Activated T-helper 1 cell treated with anti-CD3 and anti-CD28 coated beads, Interleukin-12 subunit alpha, Interleukin-12 subunit beta, Interleukin-2, Interleukin-4 antibody, amounts not matched to agents 30 ng/mL and 10 ng/mL and 1 ng/mL, durations not matched to agents 14 hours and 24 hours and 36 hours (primary cell): ENCODE measurements around the gene RPAP2. TPM values are rescaled to one million over a fixed set of nuclear protein-coding genes. Genes with fewer than 3 reads are reported as not detected.
A peak's percentile ranks its signal among the peaks of the same experiment; 100 is the strongest.
"Not testable (repeated sequence)": the region's sequence is repeated elsewhere in the genome, so short reads cannot be mapped to it uniquely, and the experiment has no call there.

Experiments
- DNase-seq: peaks from one replicate; pipeline ENCODE4 v3.0.0; 2021; ENCODE audit warnings: low spot score
- H3K27ac Mint-ChIP-seq: one replicate; pipeline ENCODE4 v1.8.0; 2021; ENCODE audit warnings: mild to moderate bottlenecking, mixed read lengths
- H3K27me3 Mint-ChIP-seq: one replicate; pipeline ENCODE4 v1.8.0; 2022; ENCODE audit warnings: mild to moderate bottlenecking, moderate library complexity, mixed read lengths; ENCODE audit not compliant: insufficient read depth
- H3K36me3 Mint-ChIP-seq: one replicate; pipeline ENCODE4 v1.8.0; 2021; ENCODE audit warnings: low read depth, mixed read lengths
- H3K4me1 Mint-ChIP-seq: one replicate; pipeline ENCODE4 v1.8.0; 2021; ENCODE audit warnings: low read depth, mixed read lengths
- H3K4me3 Mint-ChIP-seq: one replicate; pipeline ENCODE4 v1.8.0; 2021; ENCODE audit warnings: mild to moderate bottlenecking, moderate library complexity, mixed read lengths
- H3K9me3 Mint-ChIP-seq: one replicate; pipeline ENCODE4 v1.8.0; 2021; ENCODE audit warnings: mixed read lengths
- intact Hi-C: fragments of 100-400 bp; cut with micrococcal nuclease; formaldehyde crosslinking; loops from one replicate; pipeline ENCODE4 v1.15.1; 2024
- total RNA-seq: library from RNA; stranded (reverse); gene quantifications from 2 replicates; pipeline ENCODE4 v1.2.3, GENCODE V29; 2022

RPAP2 gene
- 42.0 and 44.8 TPM in 2 replicates for total RNA-seq

DNA sequence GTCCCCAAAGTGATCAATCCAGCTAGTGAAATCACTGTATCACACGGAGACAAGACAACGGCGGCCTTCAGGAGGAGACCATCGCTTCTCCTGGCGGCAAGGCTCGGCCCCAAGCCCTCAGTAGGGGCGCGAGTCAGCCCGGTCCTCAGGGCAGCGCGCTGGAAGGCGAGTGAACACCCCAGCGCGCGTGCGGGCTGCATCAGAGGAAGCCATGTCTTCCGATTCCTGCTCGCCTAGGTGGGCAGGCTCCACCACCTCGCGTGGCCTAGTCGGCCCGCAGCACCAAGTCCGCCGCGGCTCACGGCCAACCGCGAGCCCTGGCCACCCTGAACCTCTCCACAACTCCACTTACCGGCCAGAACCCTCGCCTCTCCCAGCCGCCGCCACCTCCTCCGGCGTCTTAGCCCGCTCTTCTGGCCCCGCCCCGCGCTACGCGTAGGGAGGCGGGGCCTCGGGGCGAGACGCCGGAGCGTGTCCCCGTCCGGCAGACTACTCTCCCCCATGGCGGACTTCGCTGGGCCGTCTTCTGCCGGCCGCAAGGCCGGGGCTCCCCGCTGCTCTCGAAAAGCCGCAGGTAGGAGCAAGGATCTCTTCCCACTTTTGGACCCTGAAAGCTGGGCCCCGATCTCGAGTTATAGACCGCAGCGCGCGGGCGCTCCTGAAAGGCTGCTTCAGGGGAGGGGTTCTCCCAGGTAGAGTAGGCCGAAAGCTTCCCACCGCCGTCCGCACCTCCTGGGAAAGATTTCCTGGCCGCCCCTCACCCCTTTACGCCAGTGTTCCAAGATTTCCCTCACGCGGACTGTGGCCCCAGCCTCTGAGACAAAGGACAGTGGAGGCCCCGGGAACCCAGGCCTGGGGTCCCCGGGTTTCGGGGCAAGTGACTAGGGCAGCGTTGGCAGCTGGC is at the start of gene RPAP2, which contains the start of gene GLMN:
RPAP2 (plus strand) TSS at position 487 of the 904 bp plus-strand sequence; CDS start at position 502, 15 bp downstream.
GLMN (minus strand) TSS at position 415 of the 904 bp plus-strand sequence. CDS start 988 bp downstream, outside the sequence.
- Mint-ChIP-seq H3K4me1 (peaks cover 40% of the 10 kb centered on the region), H3K36me3 (peaks cover 24% of the 10 kb centered on the region), H3K27ac (peak within 1 kb of the TSS; percentile 99), H3K9me3 (no peaks in the 10 kb centered on the region), H3K27me3 (no peaks in the 10 kb centered on the region), H3K4me3 (peak within 1 kb of the TSS; percentile 97)
- DNase-seq, result peak; percentile 74
- intact Hi-C loops, result loop anchor here (1.0 to 5.0 kb wide), 8 partner anchors 11 to 1277 kb away; partner anchors contain the start of genes BTBD8, MTF2 and ZNF644

DNA sequence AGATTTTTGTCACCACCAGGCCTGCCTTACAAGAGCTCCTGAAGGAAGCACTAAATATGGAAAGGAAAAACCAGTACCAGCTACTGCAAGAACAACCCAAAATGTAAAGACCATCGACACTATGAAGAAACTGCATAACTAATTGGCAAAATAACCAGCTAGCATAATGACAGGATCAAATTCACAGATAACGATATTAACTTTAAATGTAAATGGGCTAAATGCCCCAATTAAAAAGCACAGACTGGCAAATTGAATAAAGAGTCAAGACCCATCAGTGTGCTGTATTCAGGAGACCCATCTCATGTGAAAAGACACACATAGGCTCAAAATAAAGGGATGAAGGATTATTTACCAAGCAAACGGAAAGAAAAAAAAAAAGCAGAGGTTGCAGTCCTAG is 44.1 kb upstream of the RPAP2 start:
- H3K36me3 Mint-ChIP-seq, result peaks cover 58% of the 10 kb centered on the region
- H3K4me3 Mint-ChIP-seq, H3K27ac Mint-ChIP-seq, DNase-seq, H3K27me3 Mint-ChIP-seq, intact Hi-C loops: not testable (repeated sequence)
- H3K4me1 Mint-ChIP-seq, result peaks cover 11% of the 10 kb centered on the region
- H3K9me3 Mint-ChIP-seq, result peaks cover 13% of the 10 kb centered on the region

DNA sequence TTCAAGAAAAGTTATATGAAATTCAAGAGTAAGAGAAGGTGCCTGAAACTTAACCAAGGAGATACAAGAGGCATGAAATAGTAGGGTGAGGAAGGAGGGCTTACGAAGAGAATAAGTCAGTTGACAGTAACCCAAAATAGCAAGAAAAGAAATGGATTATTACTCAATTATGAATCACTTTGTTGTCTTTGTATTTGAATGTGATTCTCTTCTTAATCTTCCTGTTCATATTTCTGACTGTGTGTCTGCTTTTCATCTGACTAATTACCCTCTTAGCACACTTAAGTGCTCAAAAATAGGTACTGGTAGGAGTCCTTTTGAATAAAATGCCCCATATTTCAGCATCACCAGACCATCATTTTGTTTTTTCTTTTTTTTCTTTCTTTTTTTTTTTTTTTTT is 39.5 kb upstream of the RPAP2 start:
- DNase-seq, result no peak
- Mint-ChIP-seq H3K27ac (no peak overlapping the region), H3K4me1 (peaks cover 10% of the 10 kb centered on the region), H3K27me3 (no peaks in the 10 kb centered on the region), H3K4me3 (no peak overlapping the region), H3K36me3 (peaks cover 61% of the 10 kb centered on the region), H3K9me3 (peaks cover 13% of the 10 kb centered on the region)
- intact Hi-C loops, result no loop called here

DNA sequence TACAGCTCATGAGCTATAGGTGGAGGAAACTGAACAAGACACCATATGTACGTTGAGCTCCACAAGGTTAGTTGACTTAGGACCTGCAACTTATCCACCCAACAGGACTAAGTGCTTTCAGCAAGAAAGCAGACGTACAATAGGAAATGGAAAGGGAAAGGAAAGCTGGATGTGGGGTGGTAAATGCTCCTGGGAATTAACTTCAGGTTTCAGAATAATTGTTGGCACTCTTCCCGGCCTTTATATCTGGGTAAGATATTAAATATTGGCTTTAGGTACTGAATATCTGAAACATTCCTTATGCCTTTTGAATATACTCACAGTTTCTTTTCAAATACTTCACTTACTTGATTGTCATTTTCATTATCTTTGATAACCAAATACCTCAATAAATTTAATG is 36.3 kb upstream of the RPAP2 start:
- DNase-seq, result no peak
- no peak overlapping the region for H3K27ac Mint-ChIP-seq
- H3K4me1 Mint-ChIP-seq, result no peaks in the 10 kb centered on the region
- H3K4me3 Mint-ChIP-seq, result no peak overlapping the region
- H3K9me3 Mint-ChIP-seq, result no peaks in the 10 kb centered on the region
- intact Hi-C loops, result no loop called here
- no peaks in the 10 kb centered on the region for H3K27me3 Mint-ChIP-seq
- H3K36me3 Mint-ChIP-seq, result peaks cover 38% of the 10 kb centered on the region

DNA sequence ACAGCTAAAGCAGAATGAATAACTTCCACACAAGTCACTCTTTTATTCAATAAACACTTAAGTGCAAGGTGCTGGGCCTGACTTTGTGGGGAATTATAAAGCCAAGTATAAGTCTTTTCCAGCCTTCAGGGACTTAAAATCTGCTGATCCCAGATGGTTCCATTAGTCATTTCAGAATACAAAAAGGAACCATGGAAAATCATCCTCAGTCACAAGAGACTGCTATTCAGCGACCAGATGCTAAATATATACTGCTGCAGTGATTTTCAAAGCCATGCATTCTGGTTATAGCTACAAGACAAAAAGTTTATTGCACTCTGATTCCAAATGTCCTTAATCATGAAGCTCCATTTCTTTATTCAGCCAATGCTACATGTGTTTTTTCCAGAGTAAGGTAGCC is 25.8 kb upstream of the RPAP2 start:
- Mint-ChIP-seq H3K9me3 (no peaks in the 10 kb centered on the region), H3K27ac (no peak overlapping the region), H3K27me3 (no peaks in the 10 kb centered on the region), H3K4me3 (no peak overlapping the region), H3K4me1 (peaks cover 7% of the 10 kb centered on the region), H3K36me3 (peaks cover 42% of the 10 kb centered on the region)
- intact Hi-C loops, result no loop called here
- DNase-seq, result no peak

DNA sequence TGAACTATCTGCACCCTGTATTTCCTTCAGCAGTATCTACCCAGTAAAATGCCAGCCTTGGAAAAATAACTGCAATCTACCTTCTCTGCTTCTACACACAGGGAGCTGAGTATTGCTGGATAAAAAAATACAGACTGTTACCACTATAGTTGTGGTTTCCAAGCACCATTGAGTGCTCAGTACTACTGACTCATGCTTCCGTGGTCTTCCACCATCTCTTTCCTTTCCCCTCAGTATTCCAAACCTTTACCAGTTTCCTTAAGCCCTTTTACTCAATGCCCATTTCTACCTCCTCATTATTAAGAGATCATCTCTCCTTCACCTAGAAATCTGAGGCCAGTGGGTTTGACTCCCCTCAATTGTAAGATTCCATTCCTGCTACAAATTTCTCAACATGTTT is 23.9 kb upstream of the RPAP2 start:
- Mint-ChIP-seq H3K4me3 (no peak overlapping the region), H3K27ac (no peak overlapping the region), H3K9me3 (no peaks in the 10 kb centered on the region), H3K36me3 (peaks cover 41% of the 10 kb centered on the region), H3K4me1 (peaks cover 7% of the 10 kb centered on the region), H3K27me3 (no peaks in the 10 kb centered on the region)
- DNase-seq, result no peak
- intact Hi-C loops, result no loop called here

DNA sequence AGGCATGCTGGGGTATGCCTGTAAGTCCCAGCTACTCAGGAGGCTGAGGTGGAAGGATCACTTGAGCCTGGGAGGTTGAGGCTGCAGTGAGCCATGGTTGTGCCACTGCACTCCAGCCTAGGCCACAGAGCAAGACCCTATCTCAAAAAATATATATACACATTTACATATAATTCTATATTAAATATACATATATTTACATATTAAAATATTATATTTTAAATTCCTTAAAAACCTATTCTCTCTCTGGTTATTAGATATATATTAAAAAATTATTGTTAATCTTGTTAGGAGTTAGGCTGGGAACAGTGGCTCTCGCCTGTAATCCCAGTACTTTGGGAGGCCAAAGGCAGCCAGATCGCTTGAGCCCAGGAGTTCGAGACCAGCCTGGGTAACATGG is 22.8 kb upstream of the RPAP2 start:
- Mint-ChIP-seq H3K4me3 (no peak overlapping the region), H3K27ac (no peak overlapping the region), H3K36me3 (peaks cover 51% of the 10 kb centered on the region), H3K27me3 (no peaks in the 10 kb centered on the region), H3K9me3 (no peaks in the 10 kb centered on the region), H3K4me1 (peaks cover 14% of the 10 kb centered on the region)
- intact Hi-C loops, result no loop called here
- DNase-seq, result no peak

DNA sequence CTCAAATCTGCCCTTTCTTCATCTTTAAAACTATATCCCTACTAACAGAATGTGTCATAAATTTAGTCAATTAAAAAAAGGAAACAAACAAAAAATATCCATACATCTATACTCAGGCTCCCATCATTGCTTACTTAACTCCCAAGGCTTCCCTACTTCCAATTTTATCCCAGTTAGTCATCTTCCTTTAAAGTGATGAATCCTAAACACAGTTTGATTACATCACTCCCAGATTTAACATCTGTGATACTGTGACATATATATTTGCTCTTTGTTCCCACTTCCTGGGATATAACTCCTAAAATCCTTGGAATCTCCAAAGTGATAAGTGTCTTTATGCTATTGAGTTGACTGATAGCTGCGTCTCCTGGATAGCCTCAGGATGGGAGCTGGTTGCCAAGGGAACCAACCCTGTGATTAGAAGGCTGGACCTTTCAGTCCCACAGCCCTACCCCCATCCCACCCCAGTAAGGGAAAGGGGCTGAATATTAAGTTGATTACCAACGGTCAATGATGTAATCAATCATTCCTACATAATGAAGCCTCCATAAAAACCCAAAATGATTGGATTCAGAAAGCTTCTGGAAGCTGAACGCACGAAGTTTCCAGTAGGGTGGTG is 21.6 kb upstream of the RPAP2 start:
- Mint-ChIP-seq H3K27ac (no peak overlapping the region), H3K36me3 (peaks cover 58% of the 10 kb centered on the region), H3K4me1 (peaks cover 26% of the 10 kb centered on the region), H3K4me3 (no peak overlapping the region), H3K9me3 (peaks cover 3% of the 10 kb centered on the region), H3K27me3 (no peaks in the 10 kb centered on the region)
- intact Hi-C loops, result no loop called here
- no peak for DNase-seq

DNA sequence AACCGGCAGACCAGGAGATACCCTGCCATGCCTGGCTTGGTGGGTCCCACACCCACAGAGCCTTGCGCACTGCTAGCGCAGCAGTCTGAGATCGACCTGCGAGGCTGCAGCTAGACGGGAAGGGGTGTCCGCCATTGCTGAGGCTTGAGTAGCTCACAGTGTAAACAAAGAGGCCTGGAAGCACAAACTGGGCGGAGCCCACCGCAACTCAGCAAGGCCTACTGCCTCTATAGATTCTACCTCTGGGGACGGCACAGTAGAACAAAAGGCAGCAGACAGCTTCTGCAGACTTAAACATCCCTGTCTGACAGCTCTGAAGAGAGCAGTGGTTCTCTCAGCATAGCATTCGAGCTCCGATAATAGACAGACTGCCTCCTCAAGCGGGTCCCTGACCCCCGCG is 19.1 kb upstream of the RPAP2 start:
- H3K4me3 Mint-ChIP-seq, H3K27me3 Mint-ChIP-seq, H3K27ac Mint-ChIP-seq, DNase-seq, intact Hi-C loops, H3K9me3 Mint-ChIP-seq: not testable (repeated sequence)
- peaks cover 75% of the 10 kb centered on the region for H3K36me3 Mint-ChIP-seq
- H3K4me1 Mint-ChIP-seq, result peaks cover 36% of the 10 kb centered on the region

DNA sequence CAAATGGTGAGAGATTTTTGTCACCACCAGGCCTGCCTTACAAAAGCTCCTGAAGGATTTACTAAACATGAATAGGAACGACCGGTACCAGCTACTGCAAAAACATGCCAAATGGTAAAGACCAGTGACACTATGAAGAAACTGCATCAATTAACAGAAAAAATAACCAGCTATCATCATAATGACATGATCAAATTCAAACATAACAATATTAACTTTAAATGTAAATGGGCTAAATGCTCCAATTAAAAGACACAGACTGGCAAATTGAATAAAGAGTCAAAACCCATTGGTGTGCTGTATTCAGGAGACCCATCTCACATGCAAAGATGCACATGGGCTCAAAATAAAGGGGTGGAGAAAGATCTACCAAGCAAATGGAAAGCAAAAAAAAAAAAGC is 17.4 kb upstream of the RPAP2 start:
- DNase-seq, H3K4me3 Mint-ChIP-seq, H3K27ac Mint-ChIP-seq, intact Hi-C loops, H3K27me3 Mint-ChIP-seq, H3K9me3 Mint-ChIP-seq: not testable (repeated sequence)
- H3K4me1 Mint-ChIP-seq, result peaks cover 31% of the 10 kb centered on the region
- H3K36me3 Mint-ChIP-seq, result peaks cover 75% of the 10 kb centered on the region

DNA sequence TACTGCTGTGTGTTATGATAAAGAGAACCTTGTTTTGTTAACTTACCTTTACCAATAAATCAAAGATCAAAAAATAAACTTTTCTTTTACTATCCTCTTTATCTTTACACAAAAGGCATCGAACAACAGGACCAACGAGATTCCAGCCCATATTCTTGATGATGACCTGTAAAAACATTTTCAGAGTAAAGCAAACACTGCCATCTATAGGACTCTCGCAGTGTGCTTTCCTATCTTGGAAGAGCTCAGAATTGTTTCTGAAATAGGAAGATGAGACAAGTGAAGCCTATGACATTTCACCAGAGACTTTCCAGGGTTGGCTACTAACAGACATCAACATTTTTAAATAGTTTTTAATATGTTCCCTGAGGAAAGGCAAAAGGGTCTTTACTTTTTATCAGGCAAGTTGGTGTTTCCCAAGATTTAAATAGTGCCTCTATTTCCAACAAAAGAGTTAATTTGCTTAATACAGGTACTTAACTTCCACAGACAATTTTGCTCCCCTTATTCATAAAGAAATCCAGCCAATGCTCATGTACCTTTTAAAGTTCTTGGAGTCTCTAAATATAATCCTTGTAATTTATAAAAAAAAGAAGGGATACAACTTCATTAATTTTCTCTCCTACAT is 7.4 kb upstream of the RPAP2 start:
- Mint-ChIP-seq H3K27me3 (no peaks in the 10 kb centered on the region), H3K4me1 (peaks cover 35% of the 10 kb centered on the region), H3K27ac (no peak overlapping the region), H3K36me3 (peaks cover 41% of the 10 kb centered on the region), H3K9me3 (no peaks in the 10 kb centered on the region), H3K4me3 (no peak overlapping the region)
- intact Hi-C loops, result loop anchor here (1.0 to 5.0 kb wide), 2 partner anchors 294 to 789 kb away; partner anchors contain the start of gene CDC7
- DNase-seq, result no peak

DNA sequence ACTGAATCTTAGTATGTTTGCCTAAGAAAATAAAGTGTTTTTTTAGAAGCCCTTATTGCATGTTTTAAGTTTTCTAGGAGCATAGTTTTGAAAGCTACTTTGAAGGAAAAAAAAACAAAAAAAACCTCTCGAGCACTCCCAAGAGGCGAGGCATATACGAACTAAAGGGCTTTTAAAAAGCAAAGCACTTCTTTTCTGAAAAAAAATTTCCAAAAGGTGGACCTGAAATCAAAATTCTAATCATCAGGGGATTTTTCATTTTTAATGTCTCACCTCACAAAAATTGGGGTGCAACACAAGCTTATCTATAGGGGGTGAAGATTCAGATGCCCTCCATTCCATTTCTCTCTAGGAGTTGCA is 666 bp upstream of the RPAP2 start:
- Mint-ChIP-seq H3K36me3 (peaks cover 28% of the 10 kb centered on the region), H3K4me3 (peak overlapping the region; percentile 97), H3K27ac (peak overlapping the region; percentile 99), H3K4me1 (peaks cover 44% of the 10 kb centered on the region), H3K9me3 (no peaks in the 10 kb centered on the region), H3K27me3 (no peaks in the 10 kb centered on the region)
- no peak for DNase-seq
- intact Hi-C loops, result loop anchor here (1.0 to 5.0 kb wide), 7 partner anchors 16 to 1276 kb away; partner anchors contain the start of genes BTBD8, MTF2 and ZNF644
